Measurements from ENCODE around the gene ANKDD1B.
"Not testable (repeated sequence)": the region's sequence is repeated elsewhere in the genome, so short reads cannot be mapped to it uniquely, and the experiment has no call there.

The ANKDD1B gene

DNA sequence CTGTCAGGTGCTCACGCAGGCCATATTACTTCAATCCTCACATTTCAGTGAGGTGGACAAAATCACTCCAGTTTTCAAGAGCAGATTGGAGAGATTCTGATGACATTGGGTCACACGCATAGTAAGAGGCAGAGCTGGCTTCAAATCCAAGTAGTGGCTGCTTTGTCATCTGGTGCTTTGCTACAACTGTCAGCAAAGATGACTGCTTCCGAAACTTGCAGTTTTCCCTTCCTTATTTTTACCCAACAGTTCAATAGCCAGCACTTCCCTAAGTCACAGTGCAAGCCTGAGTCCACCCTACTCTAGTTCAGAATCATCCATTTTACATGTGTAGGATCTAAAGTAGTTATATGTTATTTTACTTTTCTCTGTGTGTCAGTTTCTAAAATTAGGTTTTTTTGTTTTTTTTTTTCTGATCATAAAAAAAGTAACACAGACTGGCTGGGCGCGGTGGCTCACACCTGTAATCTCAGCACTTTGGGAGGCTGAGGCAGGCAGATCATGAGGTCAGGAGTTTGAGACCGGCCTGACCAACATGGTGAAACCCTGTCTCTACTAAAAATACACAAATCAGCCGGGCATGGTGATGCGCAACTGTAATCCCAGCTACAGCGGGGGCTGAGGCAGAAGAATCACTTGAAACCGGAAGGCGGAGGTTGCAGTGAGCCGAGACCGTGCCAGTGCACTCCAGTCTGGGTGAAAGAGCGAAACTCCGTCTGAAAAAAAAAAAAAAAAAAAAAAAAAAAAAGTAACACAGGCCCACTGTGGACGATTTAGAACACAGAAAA is 49.6 kb downstream of the ANKDD1B start:
- no peak for DNase-seq (ENCODE audit: low read depth)

DNA sequence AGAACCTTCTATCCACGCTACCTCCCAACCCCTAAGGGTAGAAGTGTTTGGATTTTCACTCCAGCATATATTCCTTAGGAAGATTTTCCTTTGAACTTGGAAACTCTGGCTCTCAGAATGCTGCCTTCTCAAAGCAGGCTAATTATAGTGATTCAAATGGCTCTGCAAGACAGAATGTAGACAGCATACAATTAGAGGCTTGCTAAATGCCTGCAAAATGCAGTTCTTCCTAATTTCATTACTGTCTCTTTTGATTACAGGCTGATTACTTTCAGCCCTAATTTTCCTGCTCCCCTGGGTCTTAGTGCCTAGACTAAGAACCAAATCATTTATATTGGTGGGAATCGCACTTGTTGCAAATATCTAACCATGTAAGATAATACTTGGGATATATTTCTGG is 50.8 kb downstream of the ANKDD1B start:
- DNase-seq (ENCODE audit: low read depth), result no peak

DNA sequence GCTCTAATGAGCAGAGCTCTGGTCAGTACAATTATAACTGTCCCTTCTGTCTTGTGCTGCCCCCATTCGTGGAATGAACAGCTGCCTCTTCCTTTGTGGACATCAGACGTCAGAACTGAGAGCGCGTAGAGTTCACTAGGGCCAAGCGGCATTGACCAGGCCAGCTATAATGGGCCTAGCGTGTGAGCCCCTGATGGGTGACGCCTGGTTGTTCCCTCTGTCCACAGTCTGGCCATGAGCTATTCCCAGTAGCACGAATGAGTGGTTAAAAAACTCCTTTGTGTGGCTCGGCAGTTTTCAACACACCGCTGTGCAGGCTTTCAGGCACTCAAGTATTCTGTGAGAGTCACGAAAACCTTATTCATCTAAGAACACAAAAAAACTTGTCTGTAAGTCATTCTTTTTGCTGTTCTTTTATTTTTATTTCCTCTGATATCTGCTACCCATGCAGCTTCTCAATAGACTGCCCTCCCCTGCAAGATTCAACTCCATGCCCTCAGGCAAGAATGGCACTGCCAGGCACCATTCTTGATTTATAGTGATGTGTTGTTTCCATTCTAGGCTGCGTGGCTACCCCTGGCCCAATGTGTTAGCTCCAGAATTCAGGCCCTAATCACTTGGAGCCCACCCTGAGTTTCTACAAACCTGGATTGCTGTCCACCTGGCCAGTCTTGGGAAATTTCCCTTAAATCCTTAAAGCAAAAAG is 52.5 kb downstream of the ANKDD1B start:
- no peak for DNase-seq (ENCODE audit: low read depth)

DNA sequence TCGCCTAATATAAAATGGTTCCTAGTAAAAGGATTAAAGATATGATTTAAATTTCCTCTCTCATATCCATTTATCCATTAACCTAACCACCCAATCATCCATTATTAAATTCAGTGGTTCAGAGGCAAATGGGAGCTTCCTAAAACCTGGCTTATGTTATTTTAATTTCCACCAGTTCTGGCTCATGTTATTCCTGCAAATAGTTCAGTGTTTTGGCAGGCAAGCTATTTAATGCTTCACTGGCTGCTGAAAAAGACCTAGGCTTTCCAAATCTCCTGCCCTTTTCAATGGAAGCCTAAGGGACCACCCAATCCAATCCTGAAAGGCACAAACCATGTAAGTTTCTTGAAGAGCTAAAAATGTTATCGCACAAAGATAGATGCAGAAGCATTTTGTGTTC is 53.7 kb downstream of the ANKDD1B start:
- no peak for DNase-seq (ENCODE audit: low read depth)

- no peak for DNase-seq (ENCODE audit: low read depth)
Measured at GRCh38 chr5:75666801-75667200, 55.5 kb downstream of the ANKDD1B start.

GRCh38 chr5:75667586-75667985 is 56.3 kb downstream of the ANKDD1B start:
- no peak for DNase-seq (ENCODE audit: low read depth)

- no peak for DNase-seq (ENCODE audit: low read depth)
Measured at GRCh38 chr5:75668445-75668844, 57.2 kb downstream of the ANKDD1B start.

- DNase-seq (ENCODE audit: low read depth), result peak; percentile 13
Measured at GRCh38 chr5:75668977-75669689, 57.9 kb downstream of the ANKDD1B start.

DNA sequence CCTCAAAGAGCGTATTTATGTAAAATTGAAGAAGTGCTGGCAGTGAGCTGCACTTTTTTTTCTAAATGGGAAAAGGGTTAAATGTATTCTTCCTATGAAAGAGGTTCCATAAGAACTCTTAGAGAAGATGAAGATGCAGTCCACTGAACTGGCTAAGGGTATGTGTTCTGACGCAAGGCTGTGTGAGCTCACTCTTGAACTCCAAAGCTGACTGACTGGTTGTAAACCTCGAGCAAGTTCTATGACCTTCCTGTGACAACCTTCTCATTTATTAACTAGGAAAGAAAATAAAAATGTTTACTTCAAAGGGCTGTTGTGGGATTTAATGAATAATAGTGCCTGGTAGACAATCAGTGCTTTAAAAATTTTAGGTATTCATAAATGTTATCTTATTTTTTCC is 59.3 kb downstream of the ANKDD1B start:
- no peak for DNase-seq (ENCODE audit: low read depth)

GRCh38 chr5:75671506-75671905 is 60.3 kb downstream of the ANKDD1B start:
- DNase-seq (ENCODE audit: low read depth), result no peak

DNA sequence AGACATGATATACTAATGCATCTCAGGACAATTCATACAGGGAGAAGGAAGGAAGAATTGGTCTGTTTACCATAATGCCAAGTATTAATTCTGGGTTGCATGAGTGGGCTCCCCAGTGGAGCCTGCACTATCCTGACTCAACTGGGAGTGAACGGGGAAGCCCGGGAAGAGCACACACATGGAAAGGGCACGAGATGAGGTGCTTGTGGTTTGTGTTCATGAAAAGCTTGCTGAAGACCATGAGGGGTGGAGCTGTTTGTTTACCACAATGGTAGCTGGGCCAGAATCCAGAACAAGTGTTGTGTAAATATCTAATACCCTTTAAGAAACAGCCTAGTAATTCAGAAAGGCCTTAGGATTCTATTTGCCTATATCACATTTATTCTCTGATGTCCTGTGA is 61.4 kb downstream of the ANKDD1B start:
- DNase-seq (ENCODE audit: low read depth), result no peak

GRCh38 chr5:75675783-75676182 is 64.5 kb downstream of the ANKDD1B start:
- no peak for DNase-seq (ENCODE audit: low read depth)

DNA sequence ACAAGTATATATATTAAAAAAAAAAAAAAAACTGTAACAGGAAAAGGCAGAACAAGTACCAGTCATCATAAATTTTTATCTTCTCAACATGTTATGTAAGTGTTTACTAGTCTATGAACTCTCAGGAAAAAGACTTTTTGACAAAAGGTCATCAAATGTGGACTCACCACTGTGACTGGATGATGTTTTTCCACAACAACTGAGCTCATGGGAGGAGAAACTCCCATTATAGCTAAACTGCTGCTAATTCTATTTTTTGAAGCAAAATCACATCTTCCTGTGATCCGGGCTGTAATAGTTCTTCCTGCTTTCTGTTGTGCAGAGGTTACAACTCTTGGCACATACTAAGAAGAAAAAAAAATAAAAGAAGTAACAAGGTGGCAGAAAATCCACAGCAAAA is 66.4 kb downstream of the ANKDD1B start:
- no peak for DNase-seq (ENCODE audit: low read depth)

DNA sequence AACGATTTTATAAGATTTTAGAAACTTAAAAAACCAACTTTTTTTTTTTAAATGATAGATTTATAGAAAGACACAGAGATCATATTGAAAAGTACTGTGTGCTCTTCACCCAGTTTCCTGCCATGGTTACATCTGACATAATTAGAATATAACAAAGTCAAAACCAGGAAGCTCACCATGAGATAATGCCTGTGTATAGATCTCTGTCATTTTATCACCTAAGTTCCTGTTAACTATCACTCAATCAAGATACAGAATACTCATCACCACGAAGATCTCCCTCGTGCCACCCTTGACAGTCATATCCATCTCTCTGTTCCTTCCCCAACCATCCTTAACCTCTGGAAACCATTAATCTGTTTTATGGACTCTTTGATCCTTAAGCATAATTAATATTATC is 66.9 kb downstream of the ANKDD1B start:
- DNase-seq (ENCODE audit: low read depth), result no peak

- no peak for DNase-seq (ENCODE audit: low read depth)
Measured at GRCh38 chr5:75681125-75681830, 70.0 kb downstream of the ANKDD1B start.

DNA sequence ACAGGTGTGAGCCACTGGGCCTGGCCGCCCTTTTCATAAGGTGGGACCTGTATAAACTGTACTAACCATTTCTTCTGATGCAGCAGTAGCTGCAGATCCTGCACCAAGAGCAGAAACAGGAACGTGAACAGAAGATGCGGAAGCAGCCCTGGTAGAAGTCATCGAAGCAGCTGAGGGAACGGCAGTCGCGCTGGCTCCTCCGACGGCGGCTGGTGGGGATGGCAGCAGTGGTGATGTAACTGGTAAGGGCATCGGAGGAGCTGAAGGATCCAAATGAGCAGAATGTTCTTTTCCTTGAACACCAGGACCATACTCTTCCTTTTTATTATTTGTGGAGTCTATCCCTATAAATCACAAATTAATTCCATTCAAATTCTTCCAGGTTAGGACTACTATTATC is 73.9 kb downstream of the ANKDD1B start:
- DNase-seq (ENCODE audit: low read depth), result no peak

DNA sequence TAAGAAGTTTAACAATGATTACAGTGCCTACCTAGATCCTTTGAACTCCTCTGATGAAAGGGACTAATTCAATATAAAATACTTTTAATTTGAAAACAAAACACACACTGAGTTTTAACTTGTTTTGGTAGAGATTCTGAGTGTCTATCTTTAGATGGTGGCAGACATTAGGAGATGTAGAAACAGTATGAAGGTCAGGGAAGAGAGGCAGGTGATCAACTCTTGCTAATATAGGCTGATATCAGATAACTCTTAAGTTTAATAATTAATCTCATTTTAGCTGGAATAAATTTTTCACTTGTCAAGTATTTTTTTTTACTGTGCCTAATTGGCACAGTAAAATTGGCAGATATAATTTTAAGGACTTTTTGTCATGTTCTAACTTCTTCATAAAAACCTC is 75.2 kb downstream of the ANKDD1B start:
- DNase-seq (ENCODE audit: low read depth), result no peak

- no peak for DNase-seq (ENCODE audit: low read depth)
Measured at GRCh38 chr5:75690669-75691068, 79.4 kb downstream of the ANKDD1B start.

DNA sequence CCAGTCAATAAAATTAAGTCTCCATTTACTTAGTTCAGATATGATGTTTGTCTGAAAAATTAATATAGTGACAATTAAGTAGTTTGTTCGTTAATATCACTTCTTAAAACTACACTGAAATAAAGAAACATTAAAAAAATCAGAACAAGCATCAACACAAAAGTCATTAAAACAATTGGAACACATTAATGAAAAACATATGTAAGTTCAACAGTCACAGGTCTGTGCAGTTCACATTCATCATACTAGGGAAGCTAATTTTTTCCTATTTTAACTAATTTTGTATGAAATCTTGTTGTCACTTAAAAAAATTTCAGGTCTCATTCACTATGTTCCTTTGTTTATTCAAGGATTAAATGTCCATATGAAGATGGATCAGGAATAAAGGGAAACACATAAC is 83.5 kb downstream of the ANKDD1B start:
- DNase-seq (ENCODE audit: low read depth), result no peak

DNA sequence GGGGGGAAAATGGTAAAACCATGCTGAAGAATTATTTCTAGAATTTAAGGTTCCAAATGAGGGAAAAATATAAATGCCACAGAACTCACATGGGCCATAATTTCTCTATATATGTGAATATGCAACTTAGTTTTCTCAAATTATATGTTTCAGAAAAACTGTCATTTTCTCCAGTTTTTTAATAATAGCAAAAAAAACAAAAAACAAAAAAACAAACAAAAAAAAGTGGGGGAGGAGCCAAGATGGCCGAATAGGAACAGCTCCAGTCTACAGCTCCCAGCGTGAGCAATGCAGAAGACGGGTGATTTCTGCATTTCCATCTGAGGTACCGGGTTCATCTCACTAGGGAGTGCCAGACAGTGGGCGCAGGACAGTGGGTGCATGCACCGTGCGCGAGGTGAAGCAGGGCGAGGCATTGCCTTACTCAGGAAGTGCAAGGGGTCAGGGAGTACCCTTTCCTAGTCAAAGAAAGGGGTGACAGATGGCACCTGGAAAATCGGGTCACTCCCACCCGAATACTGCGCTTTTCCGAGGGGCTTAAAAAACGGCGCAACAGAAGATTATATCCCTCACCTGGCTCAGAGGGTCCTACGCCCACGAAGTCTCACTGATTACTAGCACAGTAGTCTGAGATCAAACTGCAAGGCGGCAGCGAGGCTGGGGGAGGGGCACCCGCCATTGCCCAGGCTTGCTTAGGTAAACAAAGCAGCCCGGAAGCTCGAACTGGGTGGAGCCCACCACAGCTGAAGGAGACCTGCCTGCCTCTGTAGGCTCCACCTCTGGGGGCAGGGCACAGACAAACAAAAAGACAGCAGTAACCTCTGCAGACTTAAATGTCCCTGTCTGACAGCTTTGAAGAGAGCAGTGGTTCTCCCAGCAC is 84.5 kb downstream of the ANKDD1B start:
- DNase-seq (ENCODE audit: low read depth), result not testable (repeated sequence)

- no peak for DNase-seq (ENCODE audit: low read depth)
Measured at GRCh38 chr5:75701856-75702255, 90.6 kb downstream of the ANKDD1B start.
